ENCODE measurements around the gene STK38L. TPM values are rescaled to one million over a fixed set of nuclear protein-coding genes. Genes with fewer than 3 reads are reported as not detected.

The STK38L gene
- total and polyA plus RNA-seq, 2 of the 4 experiments (the other 2 are of a cell fraction): 5.1 to 7.2 TPM

DNA sequence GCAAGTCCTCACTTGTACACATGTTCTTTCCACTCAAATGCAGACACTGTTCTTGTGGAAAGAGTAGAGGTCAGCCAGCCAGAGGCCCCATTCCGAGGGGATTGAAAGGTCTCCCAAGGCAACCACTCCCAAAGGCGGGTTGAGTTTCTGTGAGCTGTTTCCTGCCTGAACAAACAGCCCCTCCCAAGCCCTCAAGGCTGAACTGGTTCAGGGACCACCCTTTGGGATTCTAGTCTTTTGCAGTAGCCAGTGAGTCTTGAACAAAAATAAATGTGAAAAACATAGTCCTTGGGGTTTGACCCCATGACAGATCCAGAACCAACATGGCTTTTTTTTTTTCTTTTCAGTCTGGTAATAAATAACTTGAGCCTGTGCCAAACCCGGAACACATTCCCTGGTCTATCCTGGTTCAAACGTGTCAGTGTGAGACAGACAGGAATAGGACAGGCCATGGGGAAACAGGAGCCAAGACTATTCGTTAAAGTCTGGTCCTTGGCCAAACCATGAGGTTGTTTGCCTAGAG lies 17.6 kb upstream of the STK38L start:
- Histone ChIP-seq H3K9me3 (ENCODE audit: control insufficient read depth, insufficient read depth, low read length) (no peaks in the 10 kb centered on the region), H3K4me3 (ENCODE audit: insufficient read depth, low read depth, low read length) (no peak overlapping the region), H3K4me2 (ENCODE audit: low read depth, low read length) (peak overlapping the region; percentile 59; the same call in 1 of the 2 replicates), H3K79me1 (ENCODE audit: low read depth in 1 of 2, low read length in 2 of 2) (no peaks in the 10 kb centered on the region), H3K4me1 (ENCODE audit: control insufficient read depth, insufficient read depth, low read length) (peaks cover 3% of the 10 kb centered on the region), H4K5ac (ENCODE audit: low read depth, low read length) (peak overlapping the region; percentile 44), H3K23ac (ENCODE audit: low read depth, low read length) (peak overlapping the region; percentile 24; the same call in 1 of the 2 replicates), H3K9ac (ENCODE audit: low read depth, low read length) (no peak overlapping the region), H2AK5ac (ENCODE audit: low read depth, low read length) (no peak overlapping the region), H2BK120ac (ENCODE audit: low read depth, low read length) (no peak overlapping the region; the same call in 1 of the 2 replicates), H2BK15ac (ENCODE audit: low read depth, low read length) (no peak overlapping the region), H3K18ac (ENCODE audit: low read depth, low read length) (peak overlapping the region; percentile 82), H3K56ac (ENCODE audit: extremely low read depth, insufficient read depth, low read length) (no peak overlapping the region), H3K14ac (replicated peaks; ENCODE audit: low read depth, low read length) (peak overlapping the region; percentile 55), H3K4ac (ENCODE audit: low read depth, low read length) (no peak overlapping the region), H3K36me3 (ENCODE audit: control insufficient read depth, insufficient read depth, low read length) (no peaks in the 10 kb centered on the region), H3K9me1 (ENCODE audit: insufficient read depth, low read length) (no peaks in the 10 kb centered on the region), H2BK5ac (ENCODE audit: low read depth, low read length, poor library complexity, severe bottlenecking) (no peak overlapping the region), H4K20me1 (ENCODE audit: insufficient read depth, low read length) (no peaks in the 10 kb centered on the region), H4K91ac (ENCODE audit: insufficient read depth, low read depth, low read length) (no peak overlapping the region), H2AFZ (replicated peaks; ENCODE audit: low read length, poor library complexity) (peak overlapping the region; percentile 57), H2AK9ac (replicated peaks; ENCODE audit: low read depth, low read length, poor library complexity) (no peak overlapping the region), H4K8ac (ENCODE audit: low read depth in 2 of 2, low read length in 2 of 2) (peak overlapping the region in 1 of 2 experiments; percentile 41; a peak in 1 of 4 replicates), H2BK20ac (ENCODE audit: low read depth, low read length) (peak overlapping the region; percentile 14; the same call in 1 of the 2 replicates), H3K27ac (ENCODE audit: insufficient read depth, low read length) (no peak overlapping the region), H3K27me3 (ENCODE audit: control insufficient read depth, insufficient read depth, low read length) (no peaks in the 10 kb centered on the region)
- no peak for DNase-seq
- whole genome bisulfite sequencing, 2 experiments (ENCODE audit: extremely low coverage in 2 of 2, insufficient read length in 1 of 2): 43% methylated on average over 1 of the region's 5 CpGs; no CpG with 5 or more reads in 1 of the 2 experiments
- no peak for TF ChIP-seq NFE2L2 (IDR thresholded peaks at IDR 0.05; ENCODE audit: low read depth, low read length)
- no peak for TF ChIP-seq CEBPB (IDR thresholded peaks at IDR 0.05; ENCODE audit: low read depth, low read length)
- TF ChIP-seq RAD21 (IDR thresholded peaks at IDR 0.05; ENCODE audit: low read length): no peak
- TF ChIP-seq, protein P1, sequence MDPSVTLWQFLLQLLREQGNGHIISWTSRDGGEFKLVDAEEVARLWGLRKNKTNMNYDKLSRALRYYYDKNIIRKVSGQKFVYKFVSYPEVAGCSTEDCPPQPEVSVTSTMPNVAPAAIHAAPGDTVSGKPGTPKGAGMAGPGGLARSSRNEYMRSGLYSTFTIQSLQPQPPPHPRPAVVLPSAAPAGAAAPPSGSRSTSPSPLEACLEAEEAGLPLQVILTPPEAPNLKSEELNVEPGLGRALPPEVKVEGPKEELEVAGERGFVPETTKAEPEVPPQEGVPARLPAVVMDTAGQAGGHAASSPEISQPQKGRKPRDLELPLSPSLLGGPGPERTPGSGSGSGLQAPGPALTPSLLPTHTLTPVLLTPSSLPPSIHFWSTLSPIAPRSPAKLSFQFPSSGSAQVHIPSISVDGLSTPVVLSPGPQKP (IDR thresholded peaks at IDR 0.05; ENCODE audit: borderline replicate concordance, low read depth, low read length): no peak
- TF ChIP-seq CHD1 (IDR thresholded peaks at IDR 0.05; ENCODE audit: low read depth, low read length): no peak
- TF ChIP-seq RCOR1 (IDR thresholded peaks at IDR 0.05; ENCODE audit: insufficient replicate concordance, low read length): no peak
- TF ChIP-seq MXI1 (IDR thresholded peaks at IDR 0.05; ENCODE audit: borderline replicate concordance, low read depth, low read length): no peak
- TF ChIP-seq, protein P2, sequence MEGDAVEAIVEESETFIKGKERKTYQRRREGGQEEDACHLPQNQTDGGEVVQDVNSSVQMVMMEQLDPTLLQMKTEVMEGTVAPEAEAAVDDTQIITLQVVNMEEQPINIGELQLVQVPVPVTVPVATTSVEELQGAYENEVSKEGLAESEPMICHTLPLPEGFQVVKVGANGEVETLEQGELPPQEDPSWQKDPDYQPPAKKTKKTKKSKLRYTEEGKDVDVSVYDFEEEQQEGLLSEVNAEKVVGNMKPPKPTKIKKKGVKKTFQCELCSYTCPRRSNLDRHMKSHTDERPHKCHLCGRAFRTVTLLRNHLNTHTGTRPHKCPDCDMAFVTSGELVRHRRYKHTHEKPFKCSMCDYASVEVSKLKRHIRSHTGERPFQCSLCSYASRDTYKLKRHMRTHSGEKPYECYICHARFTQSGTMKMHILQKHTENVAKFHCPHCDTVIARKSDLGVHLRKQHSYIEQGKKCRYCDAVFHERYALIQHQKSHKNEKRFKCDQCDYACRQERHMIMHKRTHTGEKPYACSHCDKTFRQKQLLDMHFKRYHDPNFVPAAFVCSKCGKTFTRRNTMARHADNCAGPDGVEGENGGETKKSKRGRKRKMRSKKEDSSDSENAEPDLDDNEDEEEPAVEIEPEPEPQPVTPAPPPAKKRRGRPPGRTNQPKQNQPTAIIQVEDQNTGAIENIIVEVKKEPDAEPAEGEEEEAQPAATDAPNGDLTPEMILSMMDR (conservative IDR thresholded peaks at IDR 0.05; ENCODE audit: low read depth, low read length): no peak
- TF ChIP-seq SMC3 (IDR thresholded peaks at IDR 0.05; ENCODE audit: low read depth, low read length): no peak
- TF ChIP-seq FOS (IDR thresholded peaks at IDR 0.05; ENCODE audit: low read depth, low read length): no peak
- TF ChIP-seq RFX5 (IDR thresholded peaks at IDR 0.05; ENCODE audit: low read depth, low read length): no peak
- no peak for TF ChIP-seq BHLHE40 (IDR thresholded peaks at IDR 0.05; ENCODE audit: low read depth, low read length)
- no peak for TF ChIP-seq MAFK (IDR thresholded peaks at IDR 0.05; ENCODE audit: low read depth, low read length)
- ATAC-seq (ENCODE audit: low read depth): no peak
- CTCF ChIA-PET: interaction anchor here (0.6 kb wide), 1 partner anchor 48 kb away, joined by 3 read pairs; no protein-coding TSS in a partner anchor
- dilution Hi-C loops (cut with HindIII; ENCODE audit: low sequenced_read_pairs, unreplicated experiment) (no loop called here), intact Hi-C loops (cut with micrococcal nuclease) (no loop called here), in situ Hi-C loops (cut with MboI; ENCODE audit: low sequenced_read_pairs) (no loop called here)
- POLR2A ChIA-PET (ENCODE audit: unreplicated experiment): interaction anchor here (0.7 kb wide), 1 partner anchor 451 kb away, joined by 3 read pairs; no protein-coding TSS in a partner anchor
- no TSS peak for BruUV-seq (replicated peaks)

All from IMR-90 (cell line).